HG03442 (cell line): Measurements from ENCODE around the gene ALPP.
"Not testable (repeated sequence)": the region's sequence is repeated elsewhere in the genome, so short reads cannot be mapped to it uniquely, and the experiment has no call there.

Experiments
- ATAC-seq: cut with Tn5 transposase; IDR thresholded peaks from one replicate; pipeline ENCODE4 v1.9.1; 2021; ENCODE audit warnings: mild to moderate bottlenecking, moderate library complexity; ENCODE audit not compliant: unreplicated experiment

The ALPP gene

DNA sequence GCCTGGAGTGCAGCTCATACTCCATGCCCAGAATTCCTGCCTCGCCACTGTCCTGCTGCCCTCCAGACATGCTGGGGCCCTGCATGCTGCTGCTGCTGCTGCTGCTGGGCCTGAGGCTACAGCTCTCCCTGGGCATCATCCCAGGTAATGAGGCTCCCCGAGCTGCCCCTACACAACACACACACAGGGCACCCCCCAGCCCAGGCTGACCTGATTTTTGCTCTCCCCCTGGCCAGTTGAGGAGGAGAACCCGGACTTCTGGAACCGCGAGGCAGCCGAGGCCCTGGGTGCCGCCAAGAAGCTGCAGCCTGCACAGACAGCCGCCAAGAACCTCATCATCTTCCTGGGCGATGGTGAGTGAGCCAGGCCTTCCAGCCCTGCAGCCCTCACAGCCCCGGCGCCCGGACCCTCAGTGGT is at the start of gene ALPP:
Gene ALPP (plus strand): TSS at position 17 of the 417 bp plus-strand sequence. CDS start 52 bp downstream, at position 69.
- ATAC-seq = not testable (repeated sequence)

DNA sequence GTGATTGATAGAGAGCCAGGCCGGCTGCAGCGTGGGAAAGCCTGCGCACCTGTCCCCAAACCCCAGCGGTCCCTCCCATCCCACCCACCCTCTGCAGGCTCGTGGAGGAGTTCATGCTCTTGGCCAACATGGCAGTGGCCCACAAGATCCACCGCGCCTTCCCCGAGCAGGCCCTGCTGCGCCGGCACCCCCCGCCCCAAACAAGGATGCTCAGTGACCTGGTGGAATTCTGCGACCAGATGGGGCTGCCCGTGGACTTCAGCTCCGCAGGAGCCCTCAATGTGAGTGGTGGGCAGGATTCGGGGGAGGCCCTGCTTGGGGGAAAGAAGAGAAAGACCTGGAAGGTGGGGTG is 48.9 kb upstream of the ALPP start:
- no peak for ATAC-seq

DNA sequence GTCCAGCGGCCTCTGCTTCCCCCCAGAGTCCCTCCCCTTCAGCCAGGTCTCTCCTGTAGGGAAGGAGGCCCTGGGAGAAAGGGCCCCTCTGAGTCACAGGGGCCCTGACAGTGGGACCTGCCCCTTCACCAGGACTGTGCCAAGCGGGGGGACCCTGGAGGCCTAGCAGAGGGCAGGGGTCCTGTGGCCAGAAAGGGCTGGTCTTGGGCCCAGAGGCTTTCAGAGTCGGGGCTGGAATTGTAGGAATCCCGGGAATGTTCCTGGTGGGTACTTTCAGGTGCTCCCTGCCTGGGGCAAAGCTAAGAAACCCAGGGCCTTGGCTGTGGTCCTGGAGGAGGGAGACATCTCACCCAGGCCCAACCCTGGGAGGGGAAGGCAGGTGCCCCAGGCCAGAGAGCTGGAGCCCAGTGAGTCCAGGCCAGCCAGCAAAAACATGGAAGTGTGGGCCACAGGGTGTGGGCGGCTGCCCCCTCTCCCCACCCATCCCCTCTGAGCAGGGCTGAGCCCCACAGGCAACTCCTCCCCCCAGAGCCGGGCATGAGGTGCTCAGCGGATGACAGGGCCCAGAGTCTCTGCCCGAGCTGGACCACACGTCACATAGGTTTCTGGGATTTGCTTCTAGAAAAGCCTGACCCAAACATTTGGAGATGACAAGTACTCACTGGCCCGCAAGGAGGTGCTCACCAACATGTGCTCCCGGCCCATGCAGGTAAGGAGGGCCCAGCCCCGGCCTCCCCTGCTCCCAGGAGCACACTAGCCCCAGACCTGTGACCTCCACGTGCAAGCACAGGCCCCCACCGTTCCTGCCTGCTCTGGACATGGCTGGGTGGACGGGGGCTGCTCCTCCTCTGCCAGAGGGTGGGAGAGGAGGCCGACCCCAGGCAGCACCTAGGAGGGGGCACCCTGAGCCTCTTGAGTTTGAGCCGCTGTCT is 48.2 kb upstream of the ALPP start:
- ATAC-seq = no peak

DNA sequence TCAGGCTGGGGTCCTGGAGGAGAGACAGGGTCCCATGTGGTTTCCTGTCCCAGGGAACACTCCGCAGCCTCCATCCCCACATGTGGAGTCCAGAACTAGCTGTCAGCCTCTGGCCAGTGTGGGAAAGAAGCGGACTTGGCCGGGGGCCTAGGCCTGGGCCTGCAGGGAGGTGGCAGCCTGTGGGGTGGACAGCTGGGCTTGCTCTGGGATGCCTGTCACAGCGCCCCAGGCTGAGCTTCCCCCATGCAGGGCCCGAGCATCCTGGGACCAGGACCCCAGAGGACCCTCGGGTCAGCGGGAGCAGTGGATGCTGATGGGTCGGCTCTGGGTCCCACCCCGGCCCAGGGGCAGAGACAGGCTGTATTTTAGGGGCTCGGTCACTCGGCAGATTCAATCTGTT is 47.5 kb upstream of the ALPP start:
- ATAC-seq = not testable (repeated sequence)

DNA sequence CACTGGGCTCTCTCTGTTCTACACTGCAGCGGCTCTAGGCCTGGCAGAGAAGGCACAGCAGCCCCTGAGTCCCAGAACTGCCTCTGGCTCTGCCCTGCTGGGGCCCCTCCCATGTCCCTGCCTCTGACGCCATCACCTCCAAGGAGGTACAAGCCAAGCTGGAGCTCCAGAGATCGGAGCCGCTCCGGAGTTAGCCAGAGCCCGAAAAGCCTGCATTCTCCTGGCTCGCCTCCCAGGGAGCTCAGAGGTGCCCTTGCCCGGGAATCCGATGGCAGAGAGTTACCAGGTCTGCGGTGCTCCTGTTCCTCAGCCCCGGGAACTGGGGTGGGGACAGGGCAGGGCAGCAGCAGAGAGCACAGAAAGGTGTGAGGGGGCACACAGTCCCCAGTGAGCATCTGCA is 46.9 kb upstream of the ALPP start:
- ATAC-seq = not testable (repeated sequence)

DNA sequence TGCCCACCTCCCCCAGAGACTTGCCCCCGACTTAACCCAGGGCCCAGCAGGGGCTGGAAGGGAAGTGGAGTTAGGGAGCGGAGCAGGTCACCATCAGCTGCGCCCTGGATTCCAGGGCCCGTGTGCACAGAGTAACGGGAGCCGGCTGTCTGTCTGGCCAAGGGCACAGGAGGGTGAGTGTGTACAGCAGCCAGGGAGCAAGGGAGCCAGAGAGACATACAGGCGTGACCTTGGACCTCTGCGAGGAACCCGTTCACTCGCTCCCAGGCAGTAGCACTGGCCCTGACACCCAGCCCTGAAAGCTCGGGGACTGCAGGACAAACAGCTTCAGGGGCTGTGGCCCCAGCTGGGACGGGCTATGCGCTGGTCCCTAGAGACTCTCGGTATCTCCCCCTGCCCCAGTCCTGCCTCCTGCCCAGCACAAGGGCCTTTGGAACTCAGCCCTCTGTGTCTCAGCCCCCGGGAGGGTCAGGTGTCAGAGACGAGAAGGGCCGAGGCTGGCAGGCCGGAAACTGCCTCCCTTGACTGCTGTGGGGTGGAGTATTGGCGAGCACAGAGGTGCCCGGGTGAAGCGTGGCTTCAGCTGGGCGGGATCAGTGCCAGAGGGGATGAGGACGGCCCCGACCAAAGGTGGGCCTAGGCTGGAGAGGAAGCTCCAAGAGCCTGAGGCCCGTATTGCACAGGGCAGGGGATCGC is 46.2 kb upstream of the ALPP start:
- not testable (repeated sequence) for ATAC-seq

DNA sequence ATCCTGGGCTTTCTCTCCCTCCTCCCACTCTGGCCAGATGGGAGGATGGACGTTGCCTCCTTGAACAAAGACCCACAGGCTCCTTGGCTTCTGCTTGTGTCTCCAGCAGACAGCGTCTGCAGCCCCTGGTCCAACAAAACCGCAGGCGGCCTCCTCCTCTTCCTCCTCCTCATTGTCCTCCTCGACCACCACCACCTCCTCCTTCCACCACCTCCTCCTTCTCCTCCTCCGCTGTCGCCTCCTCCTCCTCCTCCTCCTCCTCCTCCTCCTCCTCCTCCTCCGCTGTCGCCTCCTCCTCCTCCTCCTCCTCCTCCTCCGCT is 45.7 kb upstream of the ALPP start:
- no peak for ATAC-seq

DNA sequence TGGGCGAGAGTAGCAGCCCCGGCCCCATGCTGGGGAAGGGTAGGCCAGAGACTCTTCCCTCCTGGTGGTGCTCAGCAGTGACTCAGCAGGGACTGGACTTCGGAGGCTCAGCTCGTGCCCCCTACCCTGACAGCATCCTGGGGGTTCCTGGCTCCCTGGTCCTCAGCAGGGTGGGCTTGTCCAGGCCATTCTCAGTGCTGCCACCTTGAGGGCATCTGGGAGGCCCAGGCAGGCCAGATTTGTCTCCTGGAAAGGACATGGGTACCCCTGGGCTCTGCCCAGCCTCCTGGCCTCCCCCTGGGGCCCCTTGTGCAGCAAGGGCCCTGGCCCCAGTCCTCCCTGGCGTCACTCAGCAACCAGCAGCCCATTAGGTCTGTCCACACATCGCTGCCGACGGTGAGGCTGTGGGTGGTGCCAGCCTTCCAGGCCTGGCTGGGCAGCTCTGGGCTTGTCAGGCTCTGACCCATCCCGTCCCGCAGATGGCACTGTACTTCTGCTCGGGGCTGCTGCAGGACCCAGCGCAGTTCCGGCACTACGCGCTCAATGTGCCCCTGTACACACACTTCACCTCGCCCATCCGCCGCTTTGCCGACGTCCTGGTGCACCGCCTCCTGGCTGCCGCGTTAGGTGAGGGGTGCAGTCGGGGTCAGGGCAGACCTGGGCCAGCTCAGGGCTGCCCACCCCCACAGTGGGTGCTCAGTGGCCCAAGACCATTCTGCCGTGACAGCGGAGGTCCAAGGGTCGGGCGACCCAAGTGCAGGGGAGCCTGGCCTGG is 45.0 kb upstream of the ALPP start:
- no peak for ATAC-seq

DNA sequence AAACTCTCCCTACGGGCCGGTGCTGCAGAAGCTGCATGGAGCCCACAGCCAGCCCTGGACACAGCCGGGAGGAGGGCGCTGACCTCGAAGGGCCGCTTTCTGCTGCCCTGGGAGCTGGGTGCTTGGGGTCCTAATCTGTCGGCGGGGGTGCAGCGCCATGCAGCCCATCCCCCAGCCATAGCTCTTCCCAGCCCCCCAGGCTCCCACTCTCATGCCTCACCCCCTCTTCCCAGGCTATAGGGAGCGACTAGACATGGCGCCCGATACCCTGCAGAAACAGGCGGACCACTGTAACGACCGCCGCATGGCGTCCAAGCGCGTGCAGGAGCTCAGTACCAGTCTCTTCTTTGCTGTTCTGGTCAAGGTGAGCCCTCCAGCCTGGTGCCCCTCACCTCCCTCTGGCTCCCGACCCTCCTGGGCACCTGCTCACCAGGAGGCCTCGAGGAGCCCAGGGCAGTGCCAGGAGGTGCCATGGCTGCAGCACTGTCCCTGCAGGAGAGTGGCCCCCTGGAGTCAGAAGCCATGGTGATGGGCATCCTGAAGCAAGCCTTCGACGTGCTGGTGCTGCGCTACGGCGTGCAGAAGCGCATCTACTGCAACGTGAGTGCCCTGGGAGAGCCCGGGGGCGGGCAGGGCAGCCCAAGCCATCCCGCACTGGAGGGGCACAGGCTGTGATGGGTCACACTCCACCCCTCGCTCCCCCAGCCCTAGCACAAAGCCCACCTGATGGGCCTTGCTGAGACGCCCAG is 44.2 kb upstream of the ALPP start:
- ATAC-seq = not testable (repeated sequence)

DNA sequence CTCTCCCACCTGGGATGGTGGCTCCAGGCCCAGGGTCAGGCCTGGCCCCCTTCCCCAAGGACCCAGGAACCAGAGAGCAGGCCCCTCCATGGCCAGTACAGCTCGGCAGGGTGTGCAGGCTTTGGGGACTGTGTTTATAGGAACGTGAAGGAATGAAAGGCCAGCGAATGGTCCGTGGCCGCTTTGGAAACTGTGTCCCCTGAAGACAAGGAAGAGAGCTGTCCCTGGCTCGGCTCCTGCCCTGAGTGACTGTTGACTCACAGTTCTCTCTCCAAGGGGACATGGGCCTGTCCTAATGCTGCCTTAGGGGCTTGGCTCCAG is 43.7 kb upstream of the ALPP start:
- not testable (repeated sequence) for ATAC-seq

DNA sequence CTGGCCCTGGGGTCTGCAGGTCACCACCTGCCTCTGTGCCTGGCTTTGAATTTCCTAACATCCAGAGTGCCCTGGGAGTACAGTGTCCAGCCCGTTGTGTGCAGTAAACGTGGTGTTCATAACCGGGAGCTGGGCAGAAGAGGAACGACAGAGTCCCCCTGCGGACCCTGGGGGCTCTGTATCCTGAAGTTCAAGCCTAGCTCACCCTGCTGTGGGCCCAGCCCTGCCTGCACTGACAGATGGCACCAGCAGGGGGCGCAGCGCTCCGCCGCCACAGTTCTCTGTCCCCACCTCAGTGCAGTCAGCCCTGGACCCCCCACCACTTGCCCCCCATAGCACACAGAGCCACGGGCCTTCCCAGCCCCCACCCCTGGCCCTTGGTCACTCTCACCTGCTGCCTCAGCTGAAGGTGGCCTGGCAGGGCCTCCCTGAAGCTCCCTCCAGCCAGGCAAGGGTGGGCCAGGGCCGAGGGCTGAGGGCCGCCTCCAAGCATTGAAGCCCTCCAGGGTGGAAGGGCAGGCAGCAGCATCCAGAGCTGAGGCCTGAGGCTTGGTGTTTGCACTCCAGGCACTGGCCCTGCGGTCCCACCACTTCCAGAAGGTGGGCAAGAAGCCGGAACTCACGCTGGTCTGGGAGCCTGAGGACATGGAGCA is 43.2 kb upstream of the ALPP start:
- ATAC-seq = not testable (repeated sequence)

DNA sequence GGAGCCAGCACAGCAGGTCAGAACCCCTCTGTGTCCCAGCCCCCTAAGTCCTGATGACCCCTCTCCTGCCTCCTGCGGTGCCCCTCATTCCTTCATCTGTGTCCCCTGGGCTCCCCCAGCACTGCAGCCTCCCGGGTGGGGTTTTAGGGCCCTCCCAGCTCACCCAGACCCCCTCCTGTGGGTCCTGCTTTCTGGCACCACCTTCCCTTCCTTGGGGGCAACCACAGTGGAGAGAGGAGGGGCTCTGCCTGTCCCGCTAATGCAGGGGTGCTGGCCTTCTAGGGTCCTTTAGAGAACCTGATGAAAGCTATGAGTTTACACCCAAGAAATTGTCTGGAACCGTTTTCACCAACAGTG is 42.7 kb upstream of the ALPP start:
- ATAC-seq = no peak

DNA sequence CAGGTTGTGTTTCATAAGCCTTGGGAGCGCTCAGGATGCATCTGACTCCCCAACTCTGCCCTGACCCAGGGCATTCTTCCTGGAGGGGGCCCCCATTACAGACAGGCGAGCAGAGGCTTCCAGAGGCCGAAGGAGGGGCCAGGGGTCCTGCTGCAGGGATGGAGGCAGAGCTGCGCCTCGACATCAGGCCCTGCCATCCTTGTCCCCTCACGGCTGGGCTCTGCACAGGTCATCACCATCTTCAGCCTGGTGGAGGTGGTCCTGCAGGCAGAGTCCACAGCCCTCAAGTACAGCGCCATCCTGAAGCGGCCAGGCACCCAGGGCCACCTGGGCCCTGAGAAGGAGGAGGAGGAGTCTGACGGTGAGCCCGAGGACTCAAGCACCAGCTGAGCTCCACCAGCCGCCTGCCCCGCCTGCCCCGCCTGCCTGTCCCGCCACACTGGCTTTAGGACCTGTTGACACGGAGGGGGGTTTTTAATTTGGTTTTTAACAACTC is 42.3 kb upstream of the ALPP start:
- no peak for ATAC-seq

DNA sequence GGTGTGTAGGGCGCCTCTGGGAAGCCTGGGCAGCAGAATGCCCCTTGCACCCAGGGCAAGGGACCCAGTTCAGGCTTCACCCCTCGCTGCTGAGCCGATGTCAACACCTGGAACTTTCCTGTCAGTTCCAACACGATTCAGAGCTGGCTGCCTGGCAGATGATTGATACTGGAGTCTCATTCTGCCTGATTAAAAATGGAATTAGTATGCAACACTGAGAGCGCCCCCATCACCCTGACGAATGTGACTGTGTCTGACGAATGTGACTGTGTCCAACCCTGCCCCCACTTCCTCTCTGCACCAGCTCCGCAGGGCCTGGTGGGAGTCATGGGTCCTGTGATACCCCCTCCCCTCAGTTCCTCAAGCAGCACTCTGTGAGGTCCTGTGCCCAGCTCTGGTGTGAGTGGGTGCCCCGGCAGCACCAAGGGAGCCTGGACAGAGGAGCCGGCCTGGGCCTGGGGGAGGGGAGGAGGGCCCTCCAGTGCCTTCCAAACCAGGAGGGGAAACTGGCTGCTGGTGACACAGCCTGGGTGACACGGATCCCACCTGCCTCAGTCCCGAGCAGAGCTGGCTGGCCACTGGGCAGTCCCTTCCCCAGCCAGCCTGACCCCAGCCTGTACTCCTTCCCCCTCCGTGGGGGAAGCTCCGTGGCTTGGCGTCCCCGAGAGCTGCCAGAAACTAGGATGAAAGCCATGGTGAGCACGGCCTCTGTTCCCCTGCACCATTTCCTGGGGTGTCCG is 41.4 kb upstream of the ALPP start:
- no peak for ATAC-seq

DNA sequence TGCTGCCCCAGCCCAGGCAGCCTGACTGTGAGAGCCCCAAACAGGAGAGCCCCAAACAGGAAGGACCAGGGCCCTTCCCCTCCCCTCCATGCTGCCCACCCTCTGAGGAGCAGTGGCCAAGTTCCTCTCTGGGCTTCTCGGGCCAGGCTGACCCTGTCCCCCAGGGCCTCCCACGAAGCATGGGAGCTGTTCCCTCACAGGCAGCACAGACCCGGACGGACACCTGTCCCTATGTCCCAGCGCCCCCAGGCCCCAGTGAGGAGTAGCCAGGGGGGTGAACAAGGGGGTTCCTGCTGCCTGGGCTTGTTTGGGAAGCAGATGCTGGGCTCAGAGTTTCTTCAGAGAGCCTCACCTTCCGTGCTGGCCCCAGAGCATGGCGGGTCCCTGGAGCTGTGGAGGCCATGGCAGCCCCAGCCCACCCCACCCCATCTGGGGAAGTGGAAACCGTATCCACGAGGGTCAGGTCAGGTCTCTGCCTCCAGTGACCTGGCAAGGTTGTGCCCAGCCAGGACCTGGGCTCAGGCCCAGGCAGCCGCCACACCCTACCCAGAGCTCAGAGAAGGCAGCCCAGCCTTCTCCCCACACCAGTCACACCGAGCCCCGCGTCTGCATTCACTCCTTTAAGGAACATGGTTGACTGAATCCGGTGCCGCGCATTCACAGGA is 40.3 kb upstream of the ALPP start:
- not testable (repeated sequence) for ATAC-seq

DNA sequence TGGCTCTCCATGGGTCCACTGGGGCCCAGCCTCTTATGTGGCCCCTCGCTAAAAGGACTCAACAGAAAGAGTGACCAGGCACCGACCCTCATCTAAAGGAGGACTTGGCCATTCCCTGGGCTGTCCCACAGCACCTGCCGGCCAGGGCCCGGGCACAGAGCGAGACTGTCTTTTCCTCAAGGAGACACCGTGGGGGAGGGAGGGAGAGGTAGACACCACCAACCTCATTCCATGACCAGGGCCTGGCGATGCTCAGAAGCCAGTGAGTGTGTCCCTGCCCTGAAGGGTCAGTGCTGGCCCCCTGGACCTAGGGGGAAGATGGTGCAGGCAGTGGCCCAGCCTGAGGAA is 39.8 kb upstream of the ALPP start:
- ATAC-seq = no peak

DNA sequence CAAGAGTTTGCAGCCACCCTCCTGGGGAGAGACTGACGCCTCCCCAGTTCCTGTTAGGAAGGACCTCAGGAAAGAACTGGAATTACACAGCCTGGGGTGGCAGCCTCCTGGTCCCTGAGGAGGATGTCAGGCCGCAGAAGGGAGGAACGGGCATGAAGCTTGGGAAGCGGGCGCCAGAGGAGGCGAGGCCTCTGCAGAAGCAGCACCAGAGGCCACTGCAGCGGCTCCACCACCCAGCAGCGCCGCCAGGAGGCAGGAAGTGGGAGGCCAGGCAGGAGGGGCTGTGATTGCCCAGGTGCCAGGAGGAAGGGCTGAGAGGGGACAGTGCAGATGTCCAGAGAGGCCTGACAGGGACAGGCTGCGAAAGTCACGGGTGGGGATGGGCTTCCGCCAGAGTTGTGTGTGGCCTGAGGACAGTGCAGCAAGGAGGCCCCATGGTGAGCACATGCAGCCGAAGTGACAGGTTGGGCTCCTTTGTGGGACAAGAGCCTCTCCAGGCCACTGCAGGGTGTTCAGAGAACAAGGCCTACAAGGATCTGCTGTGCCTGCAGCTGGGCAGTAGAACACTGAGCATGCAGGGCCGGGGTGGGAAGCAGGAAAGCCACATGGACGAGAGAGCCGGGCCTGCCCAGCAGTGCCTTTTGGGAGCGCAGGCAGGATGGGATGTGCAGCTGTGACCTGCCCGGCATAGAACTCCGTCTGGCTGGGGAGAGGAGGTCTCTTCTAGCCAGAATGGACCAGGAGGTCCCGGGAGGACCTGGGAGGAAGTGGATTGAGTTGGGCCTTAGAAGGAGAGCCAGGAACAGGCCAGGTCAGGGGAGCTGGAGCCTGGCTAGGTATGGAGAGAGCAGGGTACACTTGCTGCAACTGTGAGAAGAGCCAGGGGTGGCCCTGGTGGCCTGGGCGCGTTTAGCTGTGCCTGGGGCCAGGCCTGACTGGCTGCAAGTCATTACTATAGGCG is 39.1 kb upstream of the ALPP start:
- ATAC-seq = no peak
